Measurements from ENCODE around the gene SELENOO. TPM values are rescaled to one million over a fixed set of nuclear protein-coding genes. Genes with fewer than 3 reads are reported as not detected.
A peak's percentile ranks its signal among the peaks of the same experiment; 100 is the strongest.

Gene SELENOO
- total RNA-seq, 1 experiment from 2014 or later: 29.6 TPM

DNA sequence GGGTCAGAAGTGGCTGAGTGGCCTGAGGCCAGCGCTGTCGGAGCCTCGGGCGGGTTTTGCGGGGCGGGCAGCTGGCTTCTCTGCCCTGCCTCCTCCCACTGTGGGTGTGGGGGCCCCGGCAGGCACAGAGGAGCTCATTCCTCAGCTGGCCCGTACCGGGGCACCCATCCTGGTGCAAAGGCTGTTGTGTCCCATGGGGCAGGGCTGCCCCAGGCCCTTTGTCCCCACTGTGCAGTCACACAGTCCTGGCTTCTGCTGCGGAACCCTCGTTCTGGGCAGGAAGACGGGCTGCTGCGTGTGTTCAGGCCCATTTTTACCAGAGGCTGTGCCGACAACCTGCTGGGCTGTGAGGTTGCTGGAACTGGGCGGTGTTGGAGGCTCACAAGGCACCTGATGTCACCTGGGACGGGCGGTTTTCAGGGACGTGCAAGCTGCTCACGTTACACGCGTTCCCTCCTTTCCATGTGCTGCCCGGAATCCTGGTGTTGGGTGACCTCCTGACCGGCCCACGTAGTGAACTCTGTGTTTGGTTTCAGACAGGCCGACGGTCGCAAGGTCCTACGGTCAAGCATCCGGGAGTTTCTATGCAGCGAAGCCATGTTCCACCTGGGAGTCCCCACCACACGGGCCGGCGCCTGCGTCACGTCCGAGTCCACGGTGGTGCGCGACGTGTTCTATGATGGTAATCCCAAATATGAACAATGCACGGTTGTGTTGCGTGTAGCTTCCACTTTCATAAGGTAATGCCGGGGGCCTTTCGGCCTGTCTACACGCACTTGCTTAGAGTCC lies 5.2 kb downstream of the SELENOO start:
- ChIA-PET POLR2A (no interaction called here), RAD21 (ENCODE audit: low non-redundant PET in 1 of 2, low total read pairs in 2 of 2, uncharacterized antibody in 2 of 2, unreplicated experiment in 2 of 2) (no interaction called here), CTCF (interaction anchor here (0.9 kb wide), 1 partner anchor 147 kb away, joined by 3 read pairs; no protein-coding TSS in a partner anchor)
- Histone ChIP-seq H3K79me2 (ENCODE audit: insufficient read depth, low read length) (peaks cover 10% of the 10 kb centered on the region), H3K27me3 (ENCODE audit: insufficient read depth, low read length) (no peaks in the 10 kb centered on the region), H3K4me1 (ENCODE audit: control insufficient read depth in 1 of 2, insufficient read depth in 2 of 2, low read length in 2 of 2) (peaks cover 4 to 26% of the 10 kb centered on the region in 2 experiments), H3K4me3 (replicated peaks in 1 of 2; ENCODE audit: low read depth in 1 of 2, low read length in 2 of 2) (no peak overlapping the region), H3K27ac (ENCODE audit: low read depth, low read length) (peak overlapping the region; percentile 8; the same call in 1 of the 2 replicates), H4K20me1 (ENCODE audit: insufficient read depth) (no peaks in the 10 kb centered on the region), H3K9me3 (ENCODE audit: control insufficient read depth in 1 of 2, insufficient read depth in 1 of 2, low read depth in 1 of 2, low read length in 2 of 2) (peaks cover 0 to 8% of the 10 kb centered on the region in 2 experiments; a peak in 1 of 4 replicates), H3K9ac (ENCODE audit: low read length) (no peak overlapping the region), H3K9me2 (ENCODE audit: insufficient read depth) (no peaks in the 10 kb centered on the region), H3K36me3 (ENCODE audit: control insufficient read depth in 1 of 2, insufficient read depth in 2 of 2, low read length in 2 of 2) (peaks cover 5 to 6% of the 10 kb centered on the region in 2 experiments; a peak in 3 of 4 replicates), H2AFZ (ENCODE audit: low read depth, low read length, poor library complexity, severe bottlenecking) (no peak overlapping the region), H3K4me2 (ENCODE audit: low read length) (no peak overlapping the region)
- no TSS peak for BruUV-seq (replicated peaks)
- ATAC-seq (no peak), DNase-seq (ENCODE audit: low read depth, low spot score) (no peak)
- intact Hi-C loops (cut with micrococcal nuclease): loop anchor here (10.0 kb wide), 1 partner anchor 271 kb away; no protein-coding TSS in a partner anchor
- TF ChIP-seq SIN3A (IDR thresholded peaks at IDR 0.05; ENCODE audit: low read depth): no peak
- no peak for TF ChIP-seq POLR2AphosphoS5 (IDR thresholded peaks at IDR 0.05; ENCODE audit: low read depth, low read length)
- no peak for TF ChIP-seq EZH2phosphoT487 (IDR thresholded peaks at IDR 0.05; ENCODE audit: borderline replicate concordance)
- TF ChIP-seq EZH2 (IDR thresholded peaks at IDR 0.05): no peak
- no peak for TF ChIP-seq YY1 (IDR thresholded peaks at IDR 0.05; ENCODE audit: extremely low read depth, insufficient replicate concordance, low read depth, low read length)
- no peak for TF ChIP-seq POLR2A (IDR thresholded peaks at IDR 0.05; ENCODE audit: borderline replicate concordance, extremely low read depth, insufficient read depth, insufficient read length)

DNA sequence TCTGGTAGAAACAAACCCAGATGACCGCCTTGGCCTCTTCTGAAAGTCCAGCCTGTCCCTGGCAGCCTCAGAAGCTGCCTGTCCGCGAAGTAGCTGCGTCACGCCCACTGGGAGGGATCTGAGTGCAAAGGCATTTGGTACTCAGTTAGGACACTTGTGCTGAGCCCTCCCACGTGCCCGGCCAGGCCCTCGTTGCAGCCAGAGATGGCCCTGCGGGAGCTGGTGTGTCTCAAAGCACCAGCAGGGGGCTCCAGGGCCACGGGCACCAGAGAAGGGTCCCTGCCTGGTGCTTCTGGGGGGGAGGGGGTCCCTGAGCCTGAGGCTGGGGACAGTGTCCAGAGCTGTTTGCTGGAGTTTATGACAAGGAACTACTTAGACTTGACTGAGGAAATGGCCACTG lies 5.8 kb downstream of the SELENOO start:
- DNase-seq (ENCODE audit: low read depth, low spot score) (no peak), ATAC-seq (peak; percentile 73)
- no peak overlapping the region for H3K9ac ChIP-seq (ENCODE audit: low read length)
- intact Hi-C loops (cut with micrococcal nuclease): loop anchor here (10.0 kb wide), 1 partner anchor 272 kb away; no protein-coding TSS in a partner anchor
- H3K4me2 ChIP-seq (ENCODE audit: low read length): peak overlapping the region; percentile 9; the same call in 1 of the 2 replicates
- ChIA-PET CTCF (interaction anchor here (0.9 kb wide), 1 partner anchor 146 kb away, joined by 3 read pairs; no protein-coding TSS in a partner anchor), RAD21 (ENCODE audit: low non-redundant PET in 1 of 2, low total read pairs in 2 of 2, uncharacterized antibody in 2 of 2, unreplicated experiment in 2 of 2) (no interaction called here), POLR2A (no interaction called here)
- TF ChIP-seq EZH2phosphoT487 (IDR thresholded peaks at IDR 0.05; ENCODE audit: borderline replicate concordance): no peak
- TF ChIP-seq ZFX (IDR thresholded peaks at IDR 0.05): no peak
- TF ChIP-seq, protein P1, sequence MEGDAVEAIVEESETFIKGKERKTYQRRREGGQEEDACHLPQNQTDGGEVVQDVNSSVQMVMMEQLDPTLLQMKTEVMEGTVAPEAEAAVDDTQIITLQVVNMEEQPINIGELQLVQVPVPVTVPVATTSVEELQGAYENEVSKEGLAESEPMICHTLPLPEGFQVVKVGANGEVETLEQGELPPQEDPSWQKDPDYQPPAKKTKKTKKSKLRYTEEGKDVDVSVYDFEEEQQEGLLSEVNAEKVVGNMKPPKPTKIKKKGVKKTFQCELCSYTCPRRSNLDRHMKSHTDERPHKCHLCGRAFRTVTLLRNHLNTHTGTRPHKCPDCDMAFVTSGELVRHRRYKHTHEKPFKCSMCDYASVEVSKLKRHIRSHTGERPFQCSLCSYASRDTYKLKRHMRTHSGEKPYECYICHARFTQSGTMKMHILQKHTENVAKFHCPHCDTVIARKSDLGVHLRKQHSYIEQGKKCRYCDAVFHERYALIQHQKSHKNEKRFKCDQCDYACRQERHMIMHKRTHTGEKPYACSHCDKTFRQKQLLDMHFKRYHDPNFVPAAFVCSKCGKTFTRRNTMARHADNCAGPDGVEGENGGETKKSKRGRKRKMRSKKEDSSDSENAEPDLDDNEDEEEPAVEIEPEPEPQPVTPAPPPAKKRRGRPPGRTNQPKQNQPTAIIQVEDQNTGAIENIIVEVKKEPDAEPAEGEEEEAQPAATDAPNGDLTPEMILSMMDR (IDR thresholded peaks at IDR 0.05 in 2 of 3, conservative IDR thresholded peaks at IDR 0.05 in 1 of 3; ENCODE audit: borderline replicate concordance in 1 of 3, insufficient read depth in 1 of 3, low read depth in 2 of 3, low read length in 2 of 3): peak in 2 of 3 experiments; percentile 64 to 71; a peak in 5 of 6 replicates
- TF ChIP-seq EGR1 (IDR thresholded peaks at IDR 0.05; ENCODE audit: low read depth): no peak
- TF ChIP-seq, protein P2, sequence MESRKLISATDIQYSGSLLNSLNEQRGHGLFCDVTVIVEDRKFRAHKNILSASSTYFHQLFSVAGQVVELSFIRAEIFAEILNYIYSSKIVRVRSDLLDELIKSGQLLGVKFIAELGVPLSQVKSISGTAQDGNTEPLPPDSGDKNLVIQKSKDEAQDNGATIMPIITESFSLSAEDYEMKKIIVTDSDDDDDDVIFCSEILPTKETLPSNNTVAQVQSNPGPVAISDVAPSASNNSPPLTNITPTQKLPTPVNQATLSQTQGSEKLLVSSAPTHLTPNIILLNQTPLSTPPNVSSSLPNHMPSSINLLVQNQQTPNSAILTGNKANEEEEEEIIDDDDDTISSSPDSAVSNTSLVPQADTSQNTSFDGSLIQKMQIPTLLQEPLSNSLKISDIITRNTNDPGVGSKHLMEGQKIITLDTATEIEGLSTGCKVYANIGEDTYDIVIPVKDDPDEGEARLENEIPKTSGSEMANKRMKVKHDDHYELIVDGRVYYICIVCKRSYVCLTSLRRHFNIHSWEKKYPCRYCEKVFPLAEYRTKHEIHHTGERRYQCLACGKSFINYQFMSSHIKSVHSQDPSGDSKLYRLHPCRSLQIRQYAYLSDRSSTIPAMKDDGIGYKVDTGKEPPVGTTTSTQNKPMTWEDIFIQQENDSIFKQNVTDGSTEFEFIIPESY (IDR thresholded peaks at IDR 0.05; ENCODE audit: extremely low read depth, insufficient replicate concordance, low read length): no peak
- peak overlapping the region; percentile 8; the same call in 1 of the 2 replicates for H3K27ac ChIP-seq (ENCODE audit: low read depth, low read length)
- H3K4me1 ChIP-seq (ENCODE audit: control insufficient read depth in 1 of 2, insufficient read depth in 2 of 2, low read length in 2 of 2): peaks cover 4 to 23% of the 10 kb centered on the region in 2 experiments
- H3K4me3 ChIP-seq (replicated peaks in 1 of 2; ENCODE audit: low read depth in 1 of 2, low read length in 2 of 2): no peak overlapping the region
- H3K9me2 ChIP-seq (ENCODE audit: insufficient read depth): no peaks in the 10 kb centered on the region
- peaks cover 8% of the 10 kb centered on the region for H3K79me2 ChIP-seq (ENCODE audit: insufficient read depth, low read length)
- H2AFZ ChIP-seq (ENCODE audit: low read depth, low read length, poor library complexity, severe bottlenecking): no peak overlapping the region
- H3K27me3 ChIP-seq (ENCODE audit: insufficient read depth, low read length): no peaks in the 10 kb centered on the region
- no TSS peak for BruUV-seq (replicated peaks)
- H3K9me3 ChIP-seq (ENCODE audit: control insufficient read depth in 1 of 2, insufficient read depth in 1 of 2, low read depth in 1 of 2, low read length in 2 of 2): peaks cover 0 to 8% of the 10 kb centered on the region in 2 experiments; a peak in 1 of 4 replicates
- no peaks in the 10 kb centered on the region for H4K20me1 ChIP-seq (ENCODE audit: insufficient read depth)
- peaks cover 6% of the 10 kb centered on the region in 2 experiments; a peak in 3 of 4 replicates for H3K36me3 ChIP-seq (ENCODE audit: control insufficient read depth in 1 of 2, insufficient read depth in 2 of 2, low read length in 2 of 2)

All from HCT116 (cell line).